Stomach (tissue), 9 donors: ENCODE data around the gene ZNF831. TPM values are rescaled to one million over a fixed set of nuclear protein-coding genes. Genes with fewer than 3 reads are reported as not detected.

Source experiments
- DNase-seq, 2 donors: peaks; one replicate each; pipeline versions ENCODE4 v3.0.0 to v3.0.0-alpha.2; 2013 to 2019
- H3K27ac ChIP-seq, 5 donors: fragments of 200-600 bp in 4 of 5; sonication (generic) in 4 of 5; one replicate each; pipeline ENCODE4 v1.5.1; 2013 to 2019; ENCODE audit warnings: mild to moderate bottlenecking in 1 of 5, moderate library complexity in 1 of 5
- H3K27me3 ChIP-seq, 3 donors: fragments of 200-600 bp; sonication (generic); one replicate each; pipeline ENCODE4 v1.5.1; 2017 to 2019; ENCODE audit warnings: mixed run types in 1 of 3
- H3K36me3 ChIP-seq, 4 donors: fragments of 200-600 bp; sonication (generic); 1 replicate in 3 of 4; 2 replicates in 1 of 4; pipeline ENCODE4 v1.5.1; 2016 to 2019
- H3K4me1 ChIP-seq, 4 donors: fragments of 200-600 bp; sonication (generic); one replicate each; pipeline ENCODE4 v1.5.1; 2016 to 2019
- H3K4me3 ChIP-seq, 4 donors: fragments of 200-600 bp; sonication (generic) in 3 of 4; one replicate each; pipeline ENCODE4 v1.5.1; 2016 to 2019; ENCODE audit warnings: mild to moderate bottlenecking in 1 of 4
- H3K9me3 ChIP-seq, 4 donors: fragments of 200-600 bp; sonication (generic); one replicate each; pipeline ENCODE4 v1.5.1; 2016 to 2019
- CTCF ChIP-seq, 7 experiments: fragments of 450-650 bp in 4 of 7; fragments of 200-600 bp in 3 of 7; sonication (generic) in 3 of 7; IDR thresholded peaks; one replicate each; pipeline ENCODE4 v1.5.1; 2016 to 2019; ENCODE audit warnings: antibody characterized with exemption in 7 of 7, control low read depth in 2 of 7, mild to moderate bottlenecking in 1 of 7
- EP300 ChIP-seq: sonication (generic); formaldehyde crosslinking; IDR thresholded peaks from one replicate; pipeline ENCODE4 v1.6.1; 2017; ENCODE audit warnings: antibody characterized with exemption
- POLR2A ChIP-seq, 4 donors: fragments of 450-650 bp; IDR thresholded peaks; one replicate each; pipeline ENCODE4 v1.6.1; 2016; ENCODE audit warnings: antibody characterized with exemption in 4 of 4, control low read depth in 2 of 4, mild to moderate bottlenecking in 1 of 4, moderate library complexity in 1 of 4
- POLR2AphosphoS5 ChIP-seq, 3 donors: sonication (generic); formaldehyde crosslinking; IDR thresholded peaks; one replicate each; pipeline ENCODE4 v1.6.1; 2016; ENCODE audit warnings: antibody characterized with exemption in 3 of 3
- WGBS, 5 donors: extraction: QIAGEN DNeasy Blood & Tissue Kit in 3 of 5; methylation state at CpG; one replicate each; pipeline versions ENCODE4 v1.1.5 to v1.1.7; 2013 to 2018; 5-methylcytosine and 5-hydroxymethylcytosine counted together
- intact Hi-C: fragments of 100-400 bp; cut with DNase I; formaldehyde crosslinking; loops from one replicate; pipeline ENCODE4 v1.15.1; 2023; ENCODE audit warnings: low total_unique reads
- polyA plus RNA-seq, 3 donors: library from polyadenylated mRNA; stranded (reverse); fragments of 200-250 nt; gene quantifications; one replicate each; pipeline ENCODE4 v1.2.3, GENCODE V29; 2013
- total RNA-seq, 5 donors: library from RNA; depleted of rRNA; stranded (reverse); fragments of >200 nt; gene quantifications; one replicate each; pipeline versions ENCODE4 v1.1.0 to v1.2.3, GENCODE V29; 2014 to 2016
- donor health status: healthy with polysubstance abuse.
- donor health status: Bipolar disorder and iron deficiency.
- donor health status: healthy.

The ZNF831 gene
- total and polyA plus RNA-seq, 8 donors, result under 0.01 to 2.9 (median 0.31) TPM; not detected in 1

- Histone ChIP-seq H3K9me3 (no peaks in the 10 kb centered on the region), H3K4me1 (peaks cover 9 to 22% (median 18%) of the 10 kb centered on the region in 4 donors), H3K27me3 (peaks cover 0 to 2% (median 0%) of the 10 kb centered on the region in 3 donors), H3K27ac (no peak overlapping the region), H3K4me3 (no peak overlapping the region), H3K36me3 (no peaks in the 10 kb centered on the region)
- intact Hi-C loops, result no loop called here
- WGBS, 5 donors, result 87 to 92% (median 89%) methylated on average over 5 of the region's 5 CpGs
- no peak for TF ChIP-seq EP300
- no peak for DNase-seq
Measured at GRCh38 chr20:59151820-59152219, 11.8 kb upstream of the ZNF831 start.

GRCh38 chr20:59152559-59153354, 10.9 kb upstream of the ZNF831 start:
- no peak for DNase-seq
- Histone ChIP-seq H3K4me1 (peaks cover 0 to 17% (median 12%) of the 10 kb centered on the region in 4 donors), H3K27me3 (peaks cover 0 to 2% (median 0%) of the 10 kb centered on the region in 3 donors), H3K36me3 (no peaks in the 10 kb centered on the region), H3K27ac (no peak overlapping the region), H3K9me3 (no peaks in the 10 kb centered on the region), H3K4me3 (no peak overlapping the region)
- WGBS, 5 donors, result 73 to 85% (median 77%) methylated on average over 8 of the region's 8 CpGs
- no peak for TF ChIP-seq EP300
- no peak for TF ChIP-seq POLR2AphosphoS5 (IDR thresholded peaks at IDR 0.05)
- TF ChIP-seq POLR2A (IDR thresholded peaks at IDR 0.05), result no peak
- no peak for TF ChIP-seq CTCF (IDR thresholded peaks at IDR 0.05)
- intact Hi-C loops, result no loop called here

- no peak overlapping the region for H3K27ac ChIP-seq
- WGBS, 5 donors, result 63 to 81% (median 71%) methylated on average over 8 of the region's 8 CpGs
- intact Hi-C loops, result no loop called here
- no peaks in the 10 kb centered on the region for H3K36me3 ChIP-seq
- H3K4me3 ChIP-seq, result no peak overlapping the region
- no peak for TF ChIP-seq CTCF (IDR thresholded peaks at IDR 0.05)
- peak in 1 of 3 donors; percentile 18 for TF ChIP-seq POLR2AphosphoS5 (IDR thresholded peaks at IDR 0.05)
- H3K4me1 ChIP-seq, result peaks cover 0 to 22% (median 14%) of the 10 kb centered on the region in 4 donors
- H3K9me3 ChIP-seq, result no peaks in the 10 kb centered on the region
- H3K27me3 ChIP-seq, result peaks cover 0 to 2% (median 1%) of the 10 kb centered on the region in 3 donors
- DNase-seq, result no peak
Measured at GRCh38 chr20:59153355-59153681, 10.3 kb upstream of the ZNF831 start.

GRCh38 chr20:59153832-59154231, 9.8 kb upstream of the ZNF831 start:
- TF ChIP-seq CTCF (IDR thresholded peaks at IDR 0.05), result no peak
- no peak for TF ChIP-seq POLR2AphosphoS5 (IDR thresholded peaks at IDR 0.05)
- TF ChIP-seq EP300, result no peak
- no peak for TF ChIP-seq POLR2A (IDR thresholded peaks at IDR 0.05)
- H3K27me3 ChIP-seq, result peaks cover 0 to 6% (median 2%) of the 10 kb centered on the region in 3 donors
- H3K9me3 ChIP-seq, result no peaks in the 10 kb centered on the region
- H3K4me3 ChIP-seq, result no peak overlapping the region
- no peak overlapping the region for H3K27ac ChIP-seq
- 73 to 90% (median 86%) methylated on average over 2 of the region's 2 CpGs for WGBS, 5 donors
- intact Hi-C loops, result no loop called here
- no peaks in the 10 kb centered on the region for H3K36me3 ChIP-seq
- H3K4me1 ChIP-seq, result peaks cover 0 to 25% (median 15%) of the 10 kb centered on the region in 4 donors
- DNase-seq, result no peak
